IMR-90 (cell line): ENCODE measurements around the gene SLC23A2. TPM values are rescaled to one million over a fixed set of nuclear protein-coding genes. Genes with fewer than 3 reads are reported as not detected.

Source experiments
- ATAC-seq: fragments of 200-7000 bp; cut with Tn5 transposase; 2 replicates; pipeline ENCODE4 v1.9.1; 2020; ENCODE audit warnings: low read depth, mild to moderate bottlenecking, moderate library complexity
- BruUV-seq: library from RNA; stranded (reverse); fragments of 400-500 nt; replicated peaks from 2 replicates; lab custom pipeline; 2021; lab: Mats Ljungman, UMichigan
- CTCF ChIA-PET: fragments of 300-600 bp; formaldehyde crosslinking; extraction: SDS; loops from one replicate; lab custom pipeline; 2021; ENCODE audit warnings: antibody characterized with exemption; lab: Yijun Ruan, JAX
- POLR2A ChIA-PET: fragments of 300-600 bp; sonication (Branson Sonifier 250); formaldehyde crosslinking; loops from one replicate; lab custom pipeline; 2022; ENCODE audit warnings: antibody characterized with exemption; ENCODE audit not compliant: unreplicated experiment; lab: Charles Lee
- DNase-seq: peaks from one replicate; pipeline ENCODE4 v3.0.0; 2013
- H2AFZ ChIP-seq: replicated peaks from 2 replicates; pipeline ENCODE3; 2013; ENCODE audit warnings: low read length, mild to moderate bottlenecking; ENCODE audit not compliant: poor library complexity
- H2AK5ac ChIP-seq: 2 replicates; pipeline ENCODE4 v1.6.1; 2013; ENCODE audit warnings: low read depth, low read length, inconsistent platforms
- H2AK9ac ChIP-seq: replicated peaks from 2 replicates; pipeline ENCODE3; 2013; ENCODE audit warnings: mild to moderate bottlenecking, low read depth, low read length, moderate library complexity; ENCODE audit not compliant: poor library complexity
- H2BK120ac ChIP-seq: 2 replicates; pipeline ENCODE4 v1.6.1; 2013; ENCODE audit warnings: low read depth, low read length, inconsistent platforms
- H2BK15ac ChIP-seq: 3 replicates; pipeline ENCODE4 v1.6.1; 2013; ENCODE audit warnings: low read depth, low read length, inconsistent platforms
- H2BK20ac ChIP-seq: 2 replicates; pipeline ENCODE4 v1.6.1; 2013; ENCODE audit warnings: low read depth, mild to moderate bottlenecking, inconsistent platforms, low read length, moderate library complexity
- H2BK5ac ChIP-seq: 2 replicates; pipeline ENCODE4 v1.6.1; 2013; ENCODE audit warnings: mild to moderate bottlenecking, low read depth, low read length, inconsistent platforms; ENCODE audit not compliant: poor library complexity, severe bottlenecking
- H3K14ac ChIP-seq: replicated peaks from 2 replicates; pipeline ENCODE4 v1.6.1; 2013; ENCODE audit warnings: low read depth, low read length, inconsistent platforms
- H3K18ac ChIP-seq: 2 replicates; pipeline ENCODE4 v1.6.1; 2013; ENCODE audit warnings: low read depth, low read length, control low read depth
- H3K23ac ChIP-seq: 2 replicates; pipeline ENCODE4 v1.6.1; 2013; ENCODE audit warnings: low read depth, low read length, inconsistent platforms
- H3K27ac ChIP-seq: 2 replicates; pipeline ENCODE4 v1.5.1; 2013; ENCODE audit warnings: mild to moderate bottlenecking, control low read depth, low read length; ENCODE audit not compliant: insufficient read depth
- H3K27me3 ChIP-seq: 2 replicates; pipeline ENCODE4 v1.6.1; 2013; ENCODE audit warnings: low read length; ENCODE audit not compliant: control insufficient read depth, insufficient read depth
- H3K36me3 ChIP-seq: 2 replicates; pipeline ENCODE4 v1.6.1; 2013; ENCODE audit warnings: low read length, mixed read lengths; ENCODE audit not compliant: control insufficient read depth, insufficient read depth
- H3K4ac ChIP-seq: 2 replicates; pipeline ENCODE4 v1.6.1; 2013; ENCODE audit warnings: low read depth, low read length, inconsistent platforms
- H3K4me1 ChIP-seq: 2 replicates; pipeline ENCODE4 v1.6.1; 2013; ENCODE audit warnings: low read length, mixed read lengths; ENCODE audit not compliant: control insufficient read depth, insufficient read depth
- H3K4me2 ChIP-seq: 2 replicates; pipeline ENCODE4 v1.6.1; 2013; ENCODE audit warnings: low read depth, mild to moderate bottlenecking, control low read depth, low read length, moderate library complexity
- H3K4me3 ChIP-seq: 2 replicates; pipeline ENCODE4 v1.5.1; 2013; ENCODE audit warnings: low read depth, mild to moderate bottlenecking, control low read depth, low read length, moderate library complexity; ENCODE audit not compliant: insufficient read depth
- H3K56ac ChIP-seq: 2 replicates; pipeline ENCODE4 v1.6.1; 2013; ENCODE audit warnings: low read length, inconsistent platforms; ENCODE audit not compliant: insufficient read depth; ENCODE audit errors: extremely low read depth
- H3K79me1 ChIP-seq, 2 experiments: 2 replicates each; pipeline ENCODE4 v1.6.1; 2013; ENCODE audit warnings: low read length in 2 of 2, inconsistent platforms in 1 of 2, low read depth in 1 of 2
- H3K9ac ChIP-seq: 2 replicates; pipeline ENCODE4 v1.6.1; 2013; ENCODE audit warnings: low read depth, low read length, control low read depth
- H3K9me1 ChIP-seq: 2 replicates; pipeline ENCODE4 v1.6.1; 2013; ENCODE audit warnings: low read length, inconsistent platforms; ENCODE audit not compliant: insufficient read depth
- H3K9me3 ChIP-seq: 2 replicates; pipeline ENCODE4 v1.6.1; 2013; ENCODE audit warnings: low read length; ENCODE audit not compliant: control insufficient read depth, insufficient read depth
- H4K20me1 ChIP-seq: 2 replicates; pipeline ENCODE4 v1.6.1; 2013; ENCODE audit warnings: low read length, inconsistent platforms; ENCODE audit not compliant: insufficient read depth
- H4K5ac ChIP-seq: 2 replicates; pipeline ENCODE4 v1.6.1; 2013; ENCODE audit warnings: mild to moderate bottlenecking, low read depth, low read length, control low read depth
- H4K8ac ChIP-seq, 2 experiments: 2 replicates each; pipeline ENCODE4 v1.6.1; 2013; ENCODE audit warnings: low read depth in 2 of 2, low read length in 2 of 2, control low read depth in 1 of 2, inconsistent platforms in 1 of 2
- H4K91ac ChIP-seq: 2 replicates; pipeline ENCODE4 v1.6.1; 2013; ENCODE audit warnings: low read depth, low read length, inconsistent platforms; ENCODE audit not compliant: insufficient read depth
- BHLHE40 ChIP-seq: fragments of 150-350 bp; IDR thresholded peaks from 2 replicates; pipeline ENCODE4 v1.6.1; 2016; ENCODE audit warnings: mild to moderate bottlenecking, low read depth, low read length
- CEBPB ChIP-seq: IDR thresholded peaks from 2 replicates; pipeline ENCODE4 v1.6.1; 2012; ENCODE audit warnings: low read depth, low read length, improper control_type of control experiment
- CHD1 ChIP-seq: IDR thresholded peaks from 2 replicates; pipeline ENCODE4 v1.6.1; 2012; ENCODE audit warnings: low read depth, low read length, improper control_type of control experiment
- FOS ChIP-seq: fragments of 150-350 bp; IDR thresholded peaks from 2 replicates; pipeline ENCODE4 v1.6.1; 2016; ENCODE audit warnings: low read depth, low read length
- MAFK ChIP-seq: IDR thresholded peaks from 2 replicates; pipeline ENCODE4 v1.6.1; 2012; ENCODE audit warnings: low read depth, low read length, improper control_type of control experiment
- MAZ ChIP-seq: IDR thresholded peaks from 2 replicates; pipeline ENCODE4 v1.6.1; 2012; ENCODE audit warnings: low read depth, mild to moderate bottlenecking, low read length, improper control_type of control experiment, moderate library complexity, borderline replicate concordance
- MXI1 ChIP-seq: IDR thresholded peaks from 2 replicates; pipeline ENCODE4 v1.6.1; 2012; ENCODE audit warnings: low read depth, mild to moderate bottlenecking, low read length, moderate library complexity, borderline replicate concordance
- POLR2A ChIP-seq: IDR thresholded peaks from 2 replicates; pipeline ENCODE4 v1.6.1; 2012; ENCODE audit warnings: mild to moderate bottlenecking, low read depth, low read length
- RAD21 ChIP-seq: IDR thresholded peaks from 2 replicates; pipeline ENCODE4 v1.6.1; 2012; ENCODE audit warnings: low read length, improper control_type of control experiment
- RCOR1 ChIP-seq: IDR thresholded peaks from 2 replicates; pipeline ENCODE4 v1.6.1; 2012; ENCODE audit warnings: mild to moderate bottlenecking, low read length, improper control_type of control experiment; ENCODE audit not compliant: insufficient replicate concordance
- RFX5 ChIP-seq: IDR thresholded peaks from 2 replicates; pipeline ENCODE4 v1.8.0; 2012; ENCODE audit warnings: low read depth, mild to moderate bottlenecking, low read length, moderate library complexity
- SMC3 ChIP-seq: fragments of 150-350 bp; IDR thresholded peaks from 2 replicates; pipeline ENCODE4 v1.6.1; 2016; ENCODE audit warnings: low read depth, mild to moderate bottlenecking, antibody characterized with exemption, low read length, moderate library complexity
- WGBS, 2 experiments: methylation state at CpG; one replicate each; pipeline versions ENCODE4 v1.1.5 to v1.1.7; 2013; ENCODE audit warnings: missing lambda C conversion rate in 2 of 2; ENCODE audit not compliant: insufficient read length in 1 of 2; ENCODE audit errors: extremely low coverage in 2 of 2; 5-methylcytosine and 5-hydroxymethylcytosine counted together
- dilution Hi-C: fragments of 300-500 bp; cut with HindIII; formaldehyde crosslinking; loops from one replicate; pipeline ENCODE4 v1.14.3; 2018; ENCODE audit warnings: low sequenced_read_pairs; ENCODE audit not compliant: unreplicated experiment
- in situ Hi-C: fragments of 300-500 bp; cut with MboI; formaldehyde crosslinking; loops from 3 replicates; pipeline ENCODE4 v1.14.3; 2019; ENCODE audit warnings: low sequenced_read_pairs, inconsistent platforms, mixed read lengths
- intact Hi-C: fragments of 100-400 bp; cut with micrococcal nuclease; formaldehyde crosslinking; loops from 2 replicates; pipeline ENCODE4 v1.10.0; 2022
- polyA plus RNA-seq, 3 experiments: library from polyadenylated mRNA; depleted of rRNA; stranded (reverse); fragments of >200 nt; gene quantifications; 2 replicates each; pipeline ENCODE4 v1.2.3, GENCODE V29; 2012; ENCODE audit warnings: low replicate concordance in 1 of 3
- total RNA-seq: library from RNA; depleted of rRNA; stranded (reverse); fragments of >200 nt; gene quantifications from 2 replicates; pipeline ENCODE4 v1.2.3, GENCODE V29; 2012
- TF ChIP-seq, protein P1 (sequence below): conservative IDR thresholded peaks from 2 replicates; pipeline ENCODE4 v1.5.1; 2012; ENCODE audit warnings: mild to moderate bottlenecking, low read depth, low read length, improper control_type of control experiment

The SLC23A2 gene
- total and polyA plus RNA-seq, 2 of the 4 experiments (the other 2 are of a cell fraction), result 10.2 to 14.4 TPM

DNA sequence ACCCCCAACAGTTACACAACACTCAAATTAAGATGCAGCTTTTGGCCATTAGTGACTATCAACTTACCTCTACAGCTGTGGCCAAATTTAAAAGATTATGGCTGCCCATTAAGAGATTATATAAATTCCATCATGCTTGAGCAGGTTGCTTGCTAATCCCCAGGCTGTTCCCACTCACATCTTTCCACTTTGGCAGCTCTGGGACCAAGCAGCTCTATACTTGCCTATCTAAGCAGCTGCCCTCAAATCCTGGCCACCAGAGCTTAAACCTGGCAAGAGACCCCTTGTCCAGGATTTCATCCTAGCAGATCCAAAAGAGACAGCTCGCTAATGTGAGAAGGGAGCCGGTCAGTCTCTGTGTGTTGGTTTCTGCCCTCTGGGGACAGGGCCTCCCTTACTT is 127.9 kb downstream of the SLC23A2 start:
- H3K56ac ChIP-seq, result no peak overlapping the region
- H4K20me1 ChIP-seq, result no peaks in the 10 kb centered on the region
- no peak overlapping the region for H4K8ac ChIP-seq
- H2BK120ac ChIP-seq, result no peak overlapping the region
- in situ Hi-C loops (no loop called here), dilution Hi-C loops (no loop called here), intact Hi-C loops (no loop called here)
- H3K4me1 ChIP-seq, result peaks cover 6% of the 10 kb centered on the region; the same call in 1 of the 2 replicates
- peaks cover 30% of the 10 kb centered on the region for H3K36me3 ChIP-seq
- no peak overlapping the region for H3K4me3 ChIP-seq
- no peak overlapping the region for H3K4ac ChIP-seq
- H3K9me1 ChIP-seq, result peaks cover 14% of the 10 kb centered on the region
- no TSS peak for BruUV-seq
- H3K18ac ChIP-seq, result no peak overlapping the region
- no peak overlapping the region for H2AK5ac ChIP-seq
- H3K27ac ChIP-seq, result no peak overlapping the region
- H2AK9ac ChIP-seq, result no peak overlapping the region
- no peak overlapping the region for H2BK15ac ChIP-seq
- H4K91ac ChIP-seq, result no peak overlapping the region
- H3K79me1 ChIP-seq, result no peaks in the 10 kb centered on the region; a peak in 1 of 4 replicates
- no peak overlapping the region for H4K5ac ChIP-seq
- no peaks in the 10 kb centered on the region for H3K27me3 ChIP-seq
- H3K14ac ChIP-seq, result no peak overlapping the region
- no peak overlapping the region for H3K4me2 ChIP-seq
- ChIA-PET CTCF (interaction anchor here (0.6 kb wide), 1 partner anchor 126 kb away, joined by 3 read pairs; no protein-coding TSS in a partner anchor), POLR2A (no interaction called here)
- WGBS, 2 experiments, result no CpG with 5 or more reads among the region's 2 CpGs
- H3K9me3 ChIP-seq, result no peaks in the 10 kb centered on the region
- H2AFZ ChIP-seq, result no peak overlapping the region
- H3K9ac ChIP-seq, result no peak overlapping the region
- H3K23ac ChIP-seq, result no peak overlapping the region
- no peak for TF ChIP-seq MAFK
- no peak for TF ChIP-seq MXI1
- TF ChIP-seq CHD1, result no peak
- no peak for TF ChIP-seq FOS
- TF ChIP-seq CEBPB, result no peak
- no peak for TF ChIP-seq RCOR1
- no peak for TF ChIP-seq RFX5
- no peak for TF ChIP-seq SMC3
- TF ChIP-seq, protein P1, sequence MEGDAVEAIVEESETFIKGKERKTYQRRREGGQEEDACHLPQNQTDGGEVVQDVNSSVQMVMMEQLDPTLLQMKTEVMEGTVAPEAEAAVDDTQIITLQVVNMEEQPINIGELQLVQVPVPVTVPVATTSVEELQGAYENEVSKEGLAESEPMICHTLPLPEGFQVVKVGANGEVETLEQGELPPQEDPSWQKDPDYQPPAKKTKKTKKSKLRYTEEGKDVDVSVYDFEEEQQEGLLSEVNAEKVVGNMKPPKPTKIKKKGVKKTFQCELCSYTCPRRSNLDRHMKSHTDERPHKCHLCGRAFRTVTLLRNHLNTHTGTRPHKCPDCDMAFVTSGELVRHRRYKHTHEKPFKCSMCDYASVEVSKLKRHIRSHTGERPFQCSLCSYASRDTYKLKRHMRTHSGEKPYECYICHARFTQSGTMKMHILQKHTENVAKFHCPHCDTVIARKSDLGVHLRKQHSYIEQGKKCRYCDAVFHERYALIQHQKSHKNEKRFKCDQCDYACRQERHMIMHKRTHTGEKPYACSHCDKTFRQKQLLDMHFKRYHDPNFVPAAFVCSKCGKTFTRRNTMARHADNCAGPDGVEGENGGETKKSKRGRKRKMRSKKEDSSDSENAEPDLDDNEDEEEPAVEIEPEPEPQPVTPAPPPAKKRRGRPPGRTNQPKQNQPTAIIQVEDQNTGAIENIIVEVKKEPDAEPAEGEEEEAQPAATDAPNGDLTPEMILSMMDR, result no peak
- TF ChIP-seq BHLHE40, result no peak
- TF ChIP-seq MAZ, result no peak
- no peak for TF ChIP-seq POLR2A
- no peak for TF ChIP-seq RAD21
- no peak overlapping the region for H2BK5ac ChIP-seq
- H2BK20ac ChIP-seq, result no peak overlapping the region
- no peak for ATAC-seq
- DNase-seq, result no peak
